Heart left ventricle (tissue), 13 donors: ENCODE data around the gene SESN2.

Source experiments
- CTCF ChIP-seq, 12 donors: fragments of 200-600 bp; sonication (generic) in 4 of 12; IDR thresholded peaks; one replicate each; pipeline versions ENCODE4 v1.5.0 to v1.8.0; 2018 to 2022; ENCODE audit warnings: antibody characterized with exemption in 12 of 12, mild to moderate bottlenecking in 5 of 12
- POLR2A ChIP-seq, 2 donors: fragments of 450-650 bp; IDR thresholded peaks; one replicate each; pipeline ENCODE4 v1.6.1; 2017; ENCODE audit warnings: antibody characterized with exemption in 2 of 2, mild to moderate bottlenecking in 2 of 2, moderate library complexity in 2 of 2
- donor health status: ischemic (EF 13 %, LVEDD 7.1; RV severe dilation, severe dysfunction).
- donor health status: DM: no; HTN: yes; CAD: no.
- donor health status: DM: no; HTN: no; CAD: no.
- donor health status: ischemic (EF 25% LVEDD 6.9; RV normal size, moderate dysfunction).
- donor health status: ischemic (EF 25% LVEDD 5.7; RV mildly dilated, moderate dysfunction).
- donor health status: ischemic (EF 35%, LVEDD 5.7; RV mildly dilated, moderate dysfunction).
- donor health status: nonischemic (EF 11% LVEDD 7.7; RV severe dilation, severe dysfunction).
- donor health status: DM: yes; HTN: yes; CAD: no.
- donor health status: PGD.
- donor health status: ischemic (EF 29% LVEDD 5.4; RV normal size, mild dysfunction).
- donor health status: nonischemic (EF 23%, LVEDD 6.1; RV moderate dilation, normal function).

DNA sequence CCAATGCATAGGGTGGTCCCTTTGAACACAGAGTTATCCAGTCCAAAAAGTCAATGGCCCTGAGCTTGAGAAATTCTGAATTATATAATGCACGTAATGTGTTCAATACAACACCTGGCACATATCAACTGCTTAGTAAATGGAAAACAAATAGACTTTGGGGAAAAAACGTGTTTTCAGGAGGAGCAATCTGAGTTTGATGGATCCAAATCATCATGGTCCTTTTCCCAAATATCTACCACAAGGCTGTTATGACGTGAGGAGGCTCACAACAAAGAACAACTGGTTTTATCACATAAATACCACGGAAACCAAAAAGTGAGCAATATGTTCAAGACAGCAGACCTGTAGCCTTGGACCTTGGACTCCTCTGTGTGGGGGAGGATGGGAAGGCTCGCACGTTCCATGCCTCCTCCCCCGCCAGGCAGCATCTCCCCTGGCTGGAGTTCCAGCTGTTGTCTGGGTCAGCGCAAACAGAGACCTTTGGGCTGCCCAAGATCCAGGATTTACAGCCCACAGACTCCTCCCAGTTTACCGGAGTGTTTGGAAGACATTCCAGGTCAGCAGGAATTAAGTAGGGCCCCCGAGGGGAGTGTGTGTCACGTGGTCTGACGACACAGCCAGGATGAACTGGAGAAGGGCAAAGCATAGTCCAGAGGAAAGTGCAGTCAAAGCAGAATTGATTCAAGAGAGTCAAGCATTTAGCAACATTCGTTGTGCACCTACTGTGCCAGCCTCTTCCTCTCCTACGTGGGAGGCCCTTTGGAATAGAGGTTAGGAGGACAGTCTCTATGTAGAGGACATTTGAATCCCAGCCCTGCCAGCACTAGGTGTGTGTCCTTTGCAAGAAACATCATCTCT lies 37.3 kb downstream of the SESN2 start:
- TF ChIP-seq CTCF (IDR thresholded peaks at IDR 0.05) (no peak), POLR2A (IDR thresholded peaks at IDR 0.05) (no peak)
